IPS-18c (cell line): ENCODE data around the gene IFIH1.

Experiments
- H3K4me3 ChIP-seq: 2 replicates; pipeline ENCODE4 v1.7.0; 2013; ENCODE audit warnings: low read depth, mild to moderate bottlenecking, low read length, moderate library complexity; ENCODE audit not compliant: insufficient read depth
- H3K9me3 ChIP-seq: one replicate; pipeline ENCODE4 v1.6.1; 2013; ENCODE audit warnings: mild to moderate bottlenecking, low read length, moderate library complexity; ENCODE audit not compliant: control insufficient read depth, insufficient read depth

Gene IFIH1

GRCh38 chr2:162277381-162277780 is 41.1 kb downstream of the IFIH1 start:
- no peaks in the 10 kb centered on the region for H3K9me3 ChIP-seq
- no peak overlapping the region for H3K4me3 ChIP-seq

GRCh38 chr2:162267996-162268395 is 50.5 kb downstream of the IFIH1 start:
- H3K9me3 ChIP-seq, result no peaks in the 10 kb centered on the region
- H3K4me3 ChIP-seq, result no peak overlapping the region

GRCh38 chr2:162267496-162267895 is 51.0 kb downstream of the IFIH1 start:
- Histone ChIP-seq H3K9me3 (no peaks in the 10 kb centered on the region), H3K4me3 (no peak overlapping the region)

GRCh38 chr2:162266460-162266760 is 52.1 kb downstream of the IFIH1 start:
- Histone ChIP-seq H3K9me3 (no peaks in the 10 kb centered on the region), H3K4me3 (no peak overlapping the region)

GRCh38 chr2:162265666-162266459 is 52.6 kb downstream of the IFIH1 start:
- H3K9me3 ChIP-seq, result no peaks in the 10 kb centered on the region
- H3K4me3 ChIP-seq, result no peak overlapping the region

DNA sequence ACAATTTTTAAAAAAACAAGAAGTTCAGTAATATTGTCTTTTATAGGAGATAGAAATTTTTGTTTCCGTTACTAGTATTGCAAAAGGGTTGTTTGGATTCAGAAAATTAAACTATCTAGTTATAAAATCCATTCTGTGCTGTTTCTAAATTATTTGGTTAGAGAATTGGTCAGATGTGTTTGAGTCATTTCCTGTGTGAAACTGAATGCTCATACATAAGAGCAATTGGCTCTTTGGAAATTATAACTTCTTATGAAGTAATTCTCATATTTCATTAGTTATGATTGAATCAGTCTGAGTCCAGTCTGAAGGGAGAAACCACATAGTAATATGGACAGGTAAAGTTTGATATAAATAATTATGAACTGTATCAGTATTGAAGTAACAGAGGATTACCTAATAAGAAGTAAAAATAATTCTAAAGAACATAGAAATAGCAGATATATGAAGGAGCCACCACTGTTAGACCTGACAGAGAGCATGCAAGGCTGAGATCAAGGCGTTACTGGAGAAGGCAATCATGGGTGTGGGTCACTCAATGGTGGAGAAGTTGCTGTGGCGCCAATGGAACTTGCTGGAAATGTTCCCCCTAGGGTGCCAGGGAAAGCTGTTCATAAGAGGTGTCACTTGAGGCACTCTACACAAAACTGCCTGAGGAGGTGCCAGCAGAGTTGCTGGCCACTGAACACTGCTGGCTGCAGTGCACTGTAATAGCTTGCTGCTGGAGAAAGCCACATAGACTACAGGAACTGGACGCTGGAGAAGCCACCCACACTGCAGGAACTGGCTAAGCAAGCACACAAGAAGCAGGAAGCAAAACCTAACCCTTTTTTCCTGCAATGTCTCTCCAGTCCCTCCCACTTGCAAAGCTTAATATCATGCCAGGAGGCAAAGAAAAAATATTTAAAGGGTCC is 57.2 kb downstream of the IFIH1 start:
- Histone ChIP-seq H3K9me3 (no peaks in the 10 kb centered on the region), H3K4me3 (no peak overlapping the region)

DNA sequence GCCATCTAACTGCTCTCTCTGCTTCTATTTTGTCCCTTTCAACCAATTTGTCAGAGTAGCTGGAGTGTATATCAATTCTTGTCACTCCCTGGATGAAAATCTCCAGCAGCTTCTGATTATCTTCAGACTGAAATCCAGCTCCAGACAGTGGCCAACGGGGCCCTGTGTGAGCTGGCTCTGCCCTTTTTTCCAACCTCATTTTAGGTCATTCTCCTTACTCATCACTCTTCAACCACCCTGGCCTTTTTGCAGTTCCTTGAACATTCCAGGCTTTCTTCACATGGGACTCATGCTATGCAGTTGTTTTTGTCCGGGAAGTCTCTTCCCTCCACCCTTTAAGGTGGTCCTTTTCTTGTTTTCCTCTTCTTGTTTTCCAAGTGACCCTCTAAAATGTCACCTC is 59.8 kb downstream of the IFIH1 start:
- Histone ChIP-seq H3K4me3 (no peak overlapping the region), H3K9me3 (no peaks in the 10 kb centered on the region)

DNA sequence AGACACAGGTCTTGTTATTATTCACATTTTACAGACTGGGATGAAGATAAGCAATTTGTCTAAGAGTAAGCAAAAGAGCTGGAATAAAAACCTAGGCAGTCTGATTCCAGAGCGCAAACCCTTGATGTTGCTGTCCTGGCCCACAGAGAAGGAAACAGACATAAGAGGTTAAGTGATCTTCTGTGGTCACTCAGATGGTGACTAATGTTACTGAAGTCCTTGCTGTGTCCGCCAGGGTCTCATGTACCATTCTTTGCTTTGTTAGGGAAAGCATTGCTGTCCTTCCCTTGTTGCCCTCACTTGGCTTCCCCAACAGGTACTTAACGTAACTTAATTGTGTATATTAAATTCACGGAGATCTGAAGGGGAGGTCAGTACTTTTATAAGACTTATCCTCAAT is 60.3 kb downstream of the IFIH1 start:
- no peaks in the 10 kb centered on the region for H3K9me3 ChIP-seq
- H3K4me3 ChIP-seq, result no peak overlapping the region

GRCh38 chr2:162257425-162257824 is 61.1 kb downstream of the IFIH1 start:
- Histone ChIP-seq H3K4me3 (no peak overlapping the region), H3K9me3 (no peaks in the 10 kb centered on the region)

- no peaks in the 10 kb centered on the region for H3K9me3 ChIP-seq
- H3K4me3 ChIP-seq, result no peak overlapping the region
Measured at GRCh38 chr2:162256591-162256991, 61.9 kb downstream of the IFIH1 start.

GRCh38 chr2:162254236-162254871 is 64.1 kb downstream of the IFIH1 start:
- H3K9me3 ChIP-seq, result no peaks in the 10 kb centered on the region
- H3K4me3 ChIP-seq, result no peak overlapping the region

- no peak overlapping the region for H3K4me3 ChIP-seq
- H3K9me3 ChIP-seq, result no peaks in the 10 kb centered on the region
Measured at GRCh38 chr2:162253435-162253834, 65.0 kb downstream of the IFIH1 start.

DNA sequence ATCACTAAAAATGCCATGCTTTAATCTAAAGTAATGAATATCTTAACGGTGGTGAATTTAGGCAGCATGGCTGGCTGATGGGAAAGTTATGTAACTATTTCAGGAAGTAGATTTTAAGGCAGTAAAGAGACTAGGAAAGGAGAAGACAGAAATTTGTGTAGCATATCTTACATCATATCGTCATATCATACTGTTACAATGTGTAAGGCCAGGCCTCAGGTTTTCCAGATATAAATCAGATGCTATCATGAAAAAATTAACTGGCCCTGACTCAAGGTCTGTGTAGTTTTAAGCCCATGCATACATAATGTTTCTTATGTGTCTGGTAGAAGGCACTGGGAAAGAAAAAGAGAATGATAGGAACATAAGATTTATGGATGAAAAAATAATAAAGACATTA is 66.3 kb downstream of the IFIH1 start:
- Histone ChIP-seq H3K4me3 (no peak overlapping the region), H3K9me3 (no peaks in the 10 kb centered on the region)

DNA sequence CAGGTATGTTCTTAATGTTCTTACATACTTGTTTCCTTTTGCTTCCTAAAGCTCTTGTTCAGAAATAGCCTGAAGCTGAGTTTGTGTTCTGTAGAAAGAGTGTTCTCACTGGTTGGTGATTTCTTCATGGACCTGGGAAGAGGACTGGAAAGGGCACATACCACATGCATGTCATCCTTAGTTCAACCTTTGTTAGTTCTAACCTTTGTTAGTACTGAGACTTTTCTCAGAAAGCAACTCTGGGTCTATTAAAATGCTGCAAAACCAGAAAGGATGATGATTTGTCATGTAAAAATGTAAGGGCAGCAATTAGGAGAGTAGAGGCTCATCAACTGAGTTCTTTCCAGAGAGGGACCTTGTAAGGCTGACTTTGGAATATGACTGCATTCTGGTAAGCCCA is 72.7 kb downstream of the IFIH1 start:
- H3K4me3 ChIP-seq, result no peak overlapping the region
- no peaks in the 10 kb centered on the region for H3K9me3 ChIP-seq

DNA sequence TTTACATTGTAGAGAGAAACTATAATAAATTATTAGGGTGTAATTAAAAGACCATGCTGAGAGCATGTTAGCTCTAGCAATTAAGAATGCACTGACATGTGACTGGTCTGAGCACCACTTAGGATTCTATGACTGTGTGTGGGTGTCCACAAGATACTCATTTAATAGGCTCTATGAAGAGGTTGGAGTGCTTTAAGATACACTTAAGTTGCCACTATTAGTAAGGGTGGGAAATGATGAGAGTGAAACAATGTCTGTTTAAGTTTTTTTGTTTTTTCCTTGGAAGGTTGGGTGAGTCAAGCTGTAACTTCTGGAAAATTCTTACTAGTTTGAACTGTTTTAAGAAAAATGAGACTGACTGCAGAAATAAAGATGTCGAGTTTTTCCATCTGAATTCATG is 73.4 kb downstream of the IFIH1 start:
- no peak overlapping the region for H3K4me3 ChIP-seq
- no peaks in the 10 kb centered on the region for H3K9me3 ChIP-seq

DNA sequence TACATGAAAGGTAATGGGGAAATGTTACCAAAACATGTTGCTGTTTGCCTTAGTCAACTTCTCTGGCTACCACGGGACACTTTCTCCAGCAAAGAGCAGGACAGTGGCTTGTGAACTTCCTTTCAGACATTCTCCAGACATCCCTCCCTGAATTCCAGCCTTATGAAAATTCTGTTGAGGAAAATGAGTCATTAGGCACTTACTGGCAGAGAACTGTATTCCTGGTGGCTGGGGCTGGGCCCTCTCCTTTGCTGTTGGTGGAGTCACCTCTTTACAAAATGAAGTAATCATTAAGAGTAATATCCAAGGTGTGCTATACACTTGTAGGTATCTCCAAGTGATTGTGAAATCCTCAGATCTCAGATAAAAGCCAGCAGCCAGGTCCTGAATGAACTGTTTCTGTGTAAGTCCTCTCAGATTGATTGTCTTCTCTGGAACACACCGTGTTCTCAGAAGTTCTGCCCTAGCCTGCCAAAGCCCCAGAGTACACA is 73.9 kb downstream of the IFIH1 start:
- no peak overlapping the region for H3K4me3 ChIP-seq
- H3K9me3 ChIP-seq, result peaks cover 2% of the 10 kb centered on the region

DNA sequence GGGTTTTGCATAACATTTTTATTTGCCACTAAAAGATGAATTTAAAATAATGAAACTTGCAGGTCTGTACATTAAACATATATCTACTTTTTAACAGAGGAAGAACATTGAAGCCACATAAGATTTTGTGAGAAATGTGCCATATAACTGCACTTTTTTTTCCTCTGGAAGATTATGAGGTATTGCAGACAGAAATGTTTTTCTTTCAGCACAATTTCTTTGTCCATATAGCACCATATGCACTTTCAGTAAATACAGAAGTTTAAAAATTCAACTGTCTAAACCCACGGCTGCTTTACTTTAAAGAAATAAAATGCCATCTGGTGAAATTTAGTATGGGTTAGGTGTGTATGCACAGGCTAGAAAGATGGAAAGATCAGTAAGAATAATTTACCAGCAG is 74.8 kb downstream of the IFIH1 start:
- Histone ChIP-seq H3K9me3 (peaks cover 2% of the 10 kb centered on the region), H3K4me3 (no peak overlapping the region)

DNA sequence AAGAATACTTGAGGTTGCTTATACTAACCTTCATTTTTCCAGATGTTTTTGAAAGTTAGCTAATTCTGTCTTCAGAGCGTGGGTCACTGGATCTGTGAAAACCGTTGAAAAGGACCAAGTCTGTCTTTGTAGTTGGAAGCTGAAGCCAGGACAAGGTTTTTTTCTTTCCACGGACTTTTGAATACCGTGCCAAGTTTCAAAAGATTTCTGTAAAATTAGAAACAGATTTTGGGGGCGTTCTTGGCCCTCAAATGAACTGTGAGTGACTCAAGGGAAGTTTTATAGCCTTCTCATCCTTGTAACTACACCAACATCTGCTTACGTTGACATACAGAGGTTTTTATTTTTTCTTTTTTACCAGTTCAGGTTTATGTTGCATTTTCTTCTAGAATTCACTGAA is 75.2 kb downstream of the IFIH1 start, which contains the start of gene FAP:
FAP (minus strand) TSS at position 152 of the 400 bp plus-strand sequence; CDS start at position 34, 118 bp downstream.
- no peak within 1 kb of the TSS for H3K4me3 ChIP-seq
- H3K9me3 ChIP-seq, result peaks cover 2% of the 10 kb centered on the region
